Esophagus muscularis mucosa (tissue), 4 donors: ENCODE measurements around the gene KIFC1. TPM values are rescaled to one million over a fixed set of nuclear protein-coding genes. Genes with fewer than 3 reads are reported as not detected.

Experiments
- DNase-seq: peaks from one replicate; pipeline ENCODE4 v3.0.0-alpha.2; 2017; ENCODE audit errors: extremely low spot score
- H3K27ac ChIP-seq, 4 donors: fragments of 200-600 bp; sonication (generic); replicated peaks in 1 of 4; 1 replicate in 3 of 4; 2 replicates in 1 of 4; pipeline ENCODE4 v1.5.1; 2016 to 2019; ENCODE audit warnings: mild to moderate bottlenecking in 1 of 4
- H3K27me3 ChIP-seq, 4 donors: fragments of 200-600 bp; sonication (generic); one replicate each; pipeline versions ENCODE4 v1.5.1 to v1.6.0; 2016 to 2019
- H3K36me3 ChIP-seq, 4 donors: fragments of 200-600 bp; sonication (generic); one replicate each; pipeline ENCODE4 v1.5.1; 2016 to 2019
- H3K4me1 ChIP-seq, 4 donors: fragments of 200-600 bp; sonication (generic); one replicate each; pipeline ENCODE4 v1.5.1; 2016 to 2019
- H3K4me3 ChIP-seq, 4 donors: fragments of 200-600 bp; sonication (generic); 1 replicate in 2 of 4; 2 replicates in 2 of 4; pipeline ENCODE4 v1.5.1; 2016 to 2019; ENCODE audit warnings: mild to moderate bottlenecking in 4 of 4, moderate library complexity in 1 of 4
- H3K9me3 ChIP-seq, 4 donors: fragments of 200-600 bp; sonication (generic); 1 replicate in 3 of 4; 2 replicates in 1 of 4; pipeline ENCODE4 v1.5.1; 2016 to 2019
- EP300 ChIP-seq: sonication (generic); formaldehyde crosslinking; IDR thresholded peaks from one replicate; pipeline ENCODE4 v1.6.1; 2017; ENCODE audit warnings: antibody characterized with exemption
- POLR2A ChIP-seq: fragments of 450-650 bp; IDR thresholded peaks from one replicate; pipeline ENCODE4 v1.6.1; 2017; ENCODE audit warnings: antibody characterized with exemption, moderate library complexity, mild to moderate bottlenecking, low read depth
- POLR2AphosphoS5 ChIP-seq, 2 donors: sonication (generic); formaldehyde crosslinking; IDR thresholded peaks; one replicate each; pipeline ENCODE4 v1.6.1; 2017; ENCODE audit warnings: antibody characterized with exemption in 2 of 2
- WGBS: methylation state at CpG from one replicate; pipeline ENCODE4 v1.1.5; 2018; 5-methylcytosine and 5-hydroxymethylcytosine counted together
- intact Hi-C: fragments of 100-400 bp; cut with DNase I; formaldehyde crosslinking; loops from one replicate; pipeline ENCODE4 v1.15.1; 2023
- small RNA-seq, 3 donors: library from RNA; depleted of rRNA; stranded (forward); fragments of <200 nt; gene quantifications; one replicate each; pipeline ENCODE3, GENCODE V24; 2016
- total RNA-seq, 4 donors: library from RNA; depleted of rRNA; stranded (reverse); fragments of >200 nt; gene quantifications; one replicate each; pipeline versions ENCODE4 v1.1.0 to v1.2.1, GENCODE V29; 2016
- TF ChIP-seq, protein P1 (sequence below), 3 experiments: fragments of 200-600 bp in 2 of 3; fragments of 450-650 bp in 1 of 3; sonication (generic) in 2 of 3; IDR thresholded peaks; one replicate each; pipeline ENCODE4 v1.5.1; 2017 to 2019; ENCODE audit warnings: antibody characterized with exemption in 3 of 3, mild to moderate bottlenecking in 2 of 3, moderate library complexity in 1 of 3

KIFC1 gene
- total RNA-seq, 4 donors from 2014 or later: 0.39 to 1.1 (median 0.42) TPM; not detected in 1

DNA sequence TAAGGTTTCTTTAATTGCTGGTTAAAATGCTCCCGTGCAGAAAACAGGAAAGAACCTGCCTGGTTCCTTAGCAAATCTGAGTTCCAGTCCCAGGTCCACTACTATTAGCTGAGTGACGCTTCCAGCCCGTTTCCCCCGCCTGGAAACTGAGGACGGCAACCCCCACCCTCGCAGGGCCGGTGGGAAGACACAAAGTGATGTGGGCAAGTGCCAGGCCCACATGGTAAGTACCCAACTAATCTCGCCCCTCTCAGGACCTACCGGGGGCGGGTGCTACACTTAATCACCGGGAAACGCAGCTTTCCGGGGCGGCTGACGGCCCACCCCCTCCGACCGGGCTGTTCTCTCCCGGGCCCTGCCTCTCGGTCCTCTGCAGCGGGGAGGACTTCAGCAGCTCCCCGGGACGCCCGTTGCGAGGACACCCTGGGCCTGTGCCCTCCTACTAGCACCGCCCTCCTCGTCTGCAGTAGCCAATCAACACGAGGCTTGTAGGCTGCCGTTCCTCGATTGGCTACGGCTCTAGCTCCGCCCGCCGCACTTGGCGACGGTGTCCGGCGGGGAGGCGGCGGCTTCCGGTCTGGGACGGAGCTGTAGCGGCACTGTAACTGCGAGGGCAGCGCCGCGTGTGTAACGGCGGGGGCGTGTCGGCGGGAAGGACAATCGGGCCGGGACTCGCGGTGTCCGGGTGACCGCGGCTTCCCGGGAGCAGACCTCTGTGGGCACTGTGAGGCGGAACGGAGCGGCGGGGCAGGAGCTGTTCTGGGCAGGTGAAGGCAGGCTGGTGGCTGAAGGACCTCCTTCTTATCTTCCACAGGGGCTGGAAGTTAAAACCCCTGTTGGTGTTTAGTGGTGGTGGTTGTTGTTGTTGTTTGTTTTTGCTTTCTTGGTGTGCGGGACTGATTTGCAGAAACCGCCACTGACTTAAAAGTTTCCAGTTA, 62.7 kb downstream of the KIFC1 start, which contains the start of gene ZBTB9:
ZBTB9 (plus strand) TSS at position 568 of the 938 bp plus-strand sequence. CDS start 525 bp downstream, outside the sequence.
- H3K36me3 ChIP-seq: peaks cover 0 to 28% (median 20%) of the 10 kb centered on the region in 4 donors
- H3K4me3 ChIP-seq: peak within 1 kb of the TSS; percentile 79 to 97 (median 86)
- H3K27ac ChIP-seq: peak within 1 kb of the TSS; percentile 80 to 88 (median 84)
- TF ChIP-seq EP300 (no peak), POLR2A (peak; percentile 60), POLR2AphosphoS5 (IDR thresholded peaks at IDR 0.05) (peak; percentile 95 to 98)
- TF ChIP-seq, protein P1, sequence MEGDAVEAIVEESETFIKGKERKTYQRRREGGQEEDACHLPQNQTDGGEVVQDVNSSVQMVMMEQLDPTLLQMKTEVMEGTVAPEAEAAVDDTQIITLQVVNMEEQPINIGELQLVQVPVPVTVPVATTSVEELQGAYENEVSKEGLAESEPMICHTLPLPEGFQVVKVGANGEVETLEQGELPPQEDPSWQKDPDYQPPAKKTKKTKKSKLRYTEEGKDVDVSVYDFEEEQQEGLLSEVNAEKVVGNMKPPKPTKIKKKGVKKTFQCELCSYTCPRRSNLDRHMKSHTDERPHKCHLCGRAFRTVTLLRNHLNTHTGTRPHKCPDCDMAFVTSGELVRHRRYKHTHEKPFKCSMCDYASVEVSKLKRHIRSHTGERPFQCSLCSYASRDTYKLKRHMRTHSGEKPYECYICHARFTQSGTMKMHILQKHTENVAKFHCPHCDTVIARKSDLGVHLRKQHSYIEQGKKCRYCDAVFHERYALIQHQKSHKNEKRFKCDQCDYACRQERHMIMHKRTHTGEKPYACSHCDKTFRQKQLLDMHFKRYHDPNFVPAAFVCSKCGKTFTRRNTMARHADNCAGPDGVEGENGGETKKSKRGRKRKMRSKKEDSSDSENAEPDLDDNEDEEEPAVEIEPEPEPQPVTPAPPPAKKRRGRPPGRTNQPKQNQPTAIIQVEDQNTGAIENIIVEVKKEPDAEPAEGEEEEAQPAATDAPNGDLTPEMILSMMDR (IDR thresholded peaks at IDR 0.05): peak in 1 of 3 experiments; percentile 14
- no peaks in the 10 kb centered on the region for H3K27me3 ChIP-seq
- H3K4me1 ChIP-seq: peaks cover 17 to 35% (median 26%) of the 10 kb centered on the region in 4 donors
- intact Hi-C loops: loop anchor here (10.0 kb wide), 2 partner anchors 59 to 121 kb away; partner anchors contain the start of gene KIFC1
- 2% methylated on average over 34 of the region's 65 CpGs for WGBS
- peak; percentile 99 for DNase-seq
- no peaks in the 10 kb centered on the region for H3K9me3 ChIP-seq

DNA sequence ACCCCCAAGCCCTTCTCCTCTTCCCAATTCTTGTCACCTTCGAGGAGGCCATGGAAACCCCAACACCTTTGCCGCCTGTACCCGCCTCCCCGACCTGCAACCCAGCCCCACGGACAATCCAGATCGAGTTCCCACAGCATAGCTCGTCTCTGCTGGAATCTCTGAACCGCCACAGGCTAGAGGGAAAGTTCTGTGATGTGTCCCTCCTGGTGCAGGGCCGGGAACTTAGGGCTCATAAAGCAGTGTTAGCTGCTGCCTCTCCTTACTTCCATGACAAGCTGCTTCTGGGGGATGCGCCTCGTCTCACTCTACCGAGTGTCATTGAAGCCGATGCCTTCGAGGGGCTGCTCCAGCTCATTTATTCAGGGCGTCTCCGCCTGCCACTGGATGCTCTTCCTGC, 63.4 kb downstream of the KIFC1 start:
- 58% methylated on average over 9 of the region's 16 CpGs for WGBS
- no peak for DNase-seq
- Histone ChIP-seq H3K4me1 (peaks cover 17 to 35% (median 26%) of the 10 kb centered on the region in 4 donors), H3K27ac (peak overlapping the region in 3 of 4 donors; percentile 80 to 88 (median 85)), H3K36me3 (peaks cover 0 to 26% (median 19%) of the 10 kb centered on the region in 4 donors), H3K9me3 (no peaks in the 10 kb centered on the region), H3K4me3 (peak overlapping the region; percentile 79 to 97 (median 86)), H3K27me3 (no peaks in the 10 kb centered on the region)
- TF ChIP-seq EP300 (no peak), POLR2A (no peak)
- intact Hi-C loops: loop anchor here (10.0 kb wide), 2 partner anchors 60 to 120 kb away; partner anchors contain the start of gene KIFC1

DNA sequence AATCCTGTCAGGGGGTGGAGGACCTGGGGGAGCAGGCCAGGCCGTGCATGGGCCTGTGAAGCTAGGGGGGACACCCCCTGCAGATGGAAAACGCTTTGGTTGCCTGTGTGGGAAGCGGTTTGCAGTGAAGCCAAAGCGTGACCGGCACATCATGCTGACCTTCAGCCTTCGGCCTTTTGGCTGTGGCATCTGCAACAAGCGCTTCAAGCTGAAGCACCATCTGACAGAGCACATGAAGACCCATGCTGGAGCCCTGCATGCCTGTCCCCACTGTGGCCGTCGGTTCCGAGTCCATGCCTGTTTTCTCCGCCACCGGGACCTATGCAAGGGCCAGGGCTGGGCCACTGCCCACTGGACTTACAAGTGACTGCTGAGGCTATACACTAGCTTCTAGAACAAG, 64.5 kb downstream of the KIFC1 start:
- H3K9me3 ChIP-seq: no peaks in the 10 kb centered on the region
- H3K4me3 ChIP-seq: no peak overlapping the region
- TF ChIP-seq POLR2AphosphoS5 (IDR thresholded peaks at IDR 0.05) (no peak), EP300 (no peak)
- peaks cover 0 to 26% (median 19%) of the 10 kb centered on the region in 4 donors for H3K36me3 ChIP-seq
- 97% methylated on average over 12 of the region's 12 CpGs for WGBS
- intact Hi-C loops: loop anchor here (10.0 kb wide), 2 partner anchors 61 to 119 kb away; partner anchors contain the start of gene KIFC1
- H3K27me3 ChIP-seq: no peaks in the 10 kb centered on the region
- no peak for DNase-seq
- H3K4me1 ChIP-seq: peaks cover 17 to 35% (median 26%) of the 10 kb centered on the region in 4 donors
- H3K27ac ChIP-seq: no peak overlapping the region

DNA sequence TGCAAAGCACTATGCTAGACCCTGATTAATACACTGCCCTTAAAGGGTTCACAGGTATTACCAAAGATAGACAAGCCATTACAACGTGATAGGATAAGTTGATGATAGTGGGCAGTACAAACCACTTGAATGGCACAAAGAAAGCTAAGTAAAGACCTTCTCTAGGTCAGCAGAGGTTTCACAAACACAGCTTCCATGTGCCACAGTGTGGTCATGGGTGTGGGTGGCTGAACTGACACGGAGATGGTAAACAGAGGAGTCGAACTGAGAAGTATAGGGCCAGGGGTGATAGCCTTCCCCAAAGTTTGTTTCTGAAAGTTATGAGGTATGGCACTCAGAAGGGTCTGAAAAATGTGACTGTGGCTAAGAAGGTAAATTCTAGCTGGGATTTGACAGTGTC, 67.1 kb downstream of the KIFC1 start:
- peaks cover 7 to 20% (median 14%) of the 10 kb centered on the region in 4 donors for H3K4me1 ChIP-seq
- no peak overlapping the region for H3K27ac ChIP-seq
- 72% methylated on average over 3 of the region's 3 CpGs for WGBS
- intact Hi-C loops: loop anchor here (10.0 kb wide), 2 partner anchors 64 to 116 kb away; partner anchors contain the start of gene KIFC1
- no peaks in the 10 kb centered on the region for H3K9me3 ChIP-seq
- H3K27me3 ChIP-seq: no peaks in the 10 kb centered on the region
- no peak overlapping the region for H3K4me3 ChIP-seq
- TF ChIP-seq, protein P1 (IDR thresholded peaks at IDR 0.05): no peak
- no peak for TF ChIP-seq EP300
- no peak for TF ChIP-seq POLR2A
- no peak for TF ChIP-seq POLR2AphosphoS5 (IDR thresholded peaks at IDR 0.05)
- DNase-seq: no peak
- peaks cover 0 to 20% (median 16%) of the 10 kb centered on the region in 4 donors for H3K36me3 ChIP-seq

DNA sequence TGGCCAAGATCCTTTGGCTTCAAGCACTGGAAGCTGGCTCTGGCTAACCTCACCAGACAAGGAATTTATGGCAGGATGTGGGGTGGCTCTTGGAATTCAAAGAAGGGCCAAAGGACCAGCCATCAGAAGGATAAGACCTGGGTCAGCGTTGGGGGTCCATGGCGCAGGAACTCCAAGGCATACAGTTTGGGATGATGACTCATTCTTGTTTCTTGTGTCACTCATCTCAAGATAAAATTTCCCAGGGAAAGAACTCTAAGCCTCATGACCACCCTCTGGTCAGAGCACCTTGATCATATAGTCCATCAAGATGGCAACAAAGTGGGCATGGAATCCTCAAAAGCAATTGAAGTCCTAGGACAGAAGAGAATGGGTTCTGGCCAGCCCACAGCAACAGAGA, 67.6 kb downstream of the KIFC1 start:
- intact Hi-C loops: loop anchor here (10.0 kb wide), 2 partner anchors 64 to 116 kb away; partner anchors contain the start of gene KIFC1
- no peaks in the 10 kb centered on the region for H3K9me3 ChIP-seq
- no peaks in the 10 kb centered on the region for H3K27me3 ChIP-seq
- TF ChIP-seq EP300 (no peak), POLR2A (no peak), POLR2AphosphoS5 (IDR thresholded peaks at IDR 0.05) (no peak)
- TF ChIP-seq, protein P1 (IDR thresholded peaks at IDR 0.05): no peak
- no peak overlapping the region for H3K27ac ChIP-seq
- H3K36me3 ChIP-seq: peaks cover 0 to 20% (median 16%) of the 10 kb centered on the region in 4 donors
- DNase-seq: no peak
- H3K4me1 ChIP-seq: peaks cover 6 to 16% (median 12%) of the 10 kb centered on the region in 4 donors
- no peak overlapping the region for H3K4me3 ChIP-seq
- 95% methylated on average over 2 of the region's 2 CpGs for WGBS

Small RNA genes within 50 kb of the gene (small RNA-seq; reads per million reads assigned to genes)
- gene RPL35AP4 (0 reads per million in 3 donors), gene ZBTB9 (0 reads per million in 3 donors)

Other genes starting within 250 kb of the KIFC1 start
- gene COL11A2, start 199.4 kb upstream of the KIFC1 start, total RNA-seq: 1 to 10 TPM in 1 of 4 donors, under 1 TPM in 2, not detected in 1; 0.17 to 1.1 (median 0.19) TPM
- gene RXRB, start 191.2 kb upstream of the KIFC1 start, total RNA-seq: 10 to 100 TPM; 21.5 to 34.1 (median 32.2) TPM
- gene SLC39A7, start 191.0 kb upstream of the KIFC1 start, total RNA-seq: 10 to 100 TPM; 43.6 to 80.1 (median 62.3) TPM
- gene HSD17B8, start 187.2 kb upstream of the KIFC1 start, total RNA-seq: 10 to 100 TPM in 3 of 4 donors, 1 to 10 TPM in 1; 2.0 to 15.0 (median 12.9) TPM
- gene RING1, start 183.3 kb upstream of the KIFC1 start, total RNA-seq: 10 to 100 TPM; 15.0 to 25.3 (median 20.6) TPM
- gene VPS52, start 119.9 kb upstream of the KIFC1 start, total RNA-seq: 10 to 100 TPM; 22.5 to 34.9 (median 31.8) TPM
- gene RPS18, start 119.7 kb upstream of the KIFC1 start, total RNA-seq: 1,000 to 10,000 TPM; 1,642 to 3,082 (median 2,562) TPM
- 10 to 100 TPM; 13.1 to 26.8 (median 24.2) TPM for gene B3GALT4, start 114.7 kb upstream of the KIFC1 start, total RNA-seq
- 10 to 100 TPM; 30.5 to 42.6 (median 35.7) TPM for gene WDR46, start 102.6 kb upstream of the KIFC1 start, total RNA-seq
- gene PFDN6, start 102.2 kb upstream of the KIFC1 start, total RNA-seq: 10 to 100 TPM; 29.1 to 54.2 (median 43.7) TPM
- 10 to 100 TPM; 38.2 to 89.3 (median 65.3) TPM for gene RGL2, start 92.9 kb upstream of the KIFC1 start, total RNA-seq
- gene TAPBP, start 77.7 kb upstream of the KIFC1 start, total RNA-seq: 100 to 1,000 TPM in 1 of 4 donors, 10 to 100 TPM in 3; 69.8 to 150 (median 86.6) TPM
- gene ZBTB22, start 74.1 kb upstream of the KIFC1 start, total RNA-seq: 10 to 100 TPM; 12.9 to 24.2 (median 15.8) TPM
- 10 to 100 TPM; 29.5 to 51.1 (median 40.9) TPM for gene DAXX, start 68.9 kb upstream of the KIFC1 start, total RNA-seq
- gene PHF1, start 19.2 kb downstream of the KIFC1 start, total RNA-seq: 10 to 100 TPM; 68.5 to 91.5 (median 84.9) TPM
- 100 to 1,000 TPM; 109 to 136 (median 123) TPM for gene CUTA, start 26.3 kb downstream of the KIFC1 start, total RNA-seq
- 10 to 100 TPM in 3 of 4 donors, 1 to 10 TPM in 1; 8.0 to 17.6 (median 13.2) TPM for gene SYNGAP1, start 28.2 kb downstream of the KIFC1 start, total RNA-seq
- gene ZBTB9, start 62.8 kb downstream of the KIFC1 start, total RNA-seq: 1 to 10 TPM; 1.7 to 3.5 (median 3.0) TPM
- gene BAK1, start 188.5 kb downstream of the KIFC1 start, total RNA-seq: 10 to 100 TPM in 3 of 4 donors, 1 to 10 TPM in 1; 9.9 to 13.1 (median 11.7) TPM
- 10 to 100 TPM; 12.1 to 24.9 (median 20.5) TPM for gene ITPR3, start 229.5 kb downstream of the KIFC1 start, total RNA-seq